Breast epithelium (tissue), 4 donors: Measurements from ENCODE around the gene CRAMP1. TPM values are rescaled to one million over a fixed set of nuclear protein-coding genes. Genes with fewer than 3 reads are reported as not detected.

Experiments used
- DNase-seq, 2 donors: peaks; one replicate each; pipeline ENCODE4 v3.0.0-alpha.2; 2019; ENCODE audit warnings: low spot score in 2 of 2
- H3K27ac ChIP-seq, 2 donors: fragments of 200-600 bp; sonication (generic) in 1 of 2; one replicate each; pipeline ENCODE4 v1.5.1; 2016 to 2019; ENCODE audit warnings: mild to moderate bottlenecking in 1 of 2
- H3K27me3 ChIP-seq, 2 donors: fragments of 200-600 bp; sonication (generic) in 1 of 2; one replicate each; pipeline versions ENCODE4 v1.5.1 to v1.6.0; 2017 to 2019; ENCODE audit warnings: control low read depth in 1 of 2, mild to moderate bottlenecking in 1 of 2
- H3K36me3 ChIP-seq: fragments of 200-600 bp; one replicate; pipeline ENCODE4 v1.5.1; 2019
- H3K4me1 ChIP-seq, 2 donors: fragments of 200-600 bp; sonication (generic); one replicate each; pipeline ENCODE4 v1.5.1; 2016 to 2019; ENCODE audit warnings: control low read depth in 1 of 2
- H3K4me3 ChIP-seq, 3 donors: fragments of 200-600 bp; sonication (generic); 1 replicate in 2 of 3; 2 replicates in 1 of 3; pipeline ENCODE4 v1.5.1; 2016 to 2019; ENCODE audit warnings: mild to moderate bottlenecking in 3 of 3, moderate library complexity in 2 of 3
- H3K9me3 ChIP-seq, 2 donors: fragments of 200-600 bp; sonication (generic) in 1 of 2; one replicate each; pipeline ENCODE4 v1.5.1; 2016 to 2019; ENCODE audit warnings: control low read depth in 1 of 2
- POLR2A ChIP-seq: fragments of 450-650 bp; IDR thresholded peaks from one replicate; pipeline ENCODE4 v1.6.1; 2016; ENCODE audit warnings: antibody characterized with exemption, mild to moderate bottlenecking, moderate library complexity
- POLR2AphosphoS5 ChIP-seq, 3 donors: sonication (generic); formaldehyde crosslinking; IDR thresholded peaks; one replicate each; pipeline ENCODE4 v1.6.1; 2017; ENCODE audit warnings: antibody characterized with exemption in 3 of 3
- intact Hi-C: fragments of 100-400 bp; cut with DNase I; formaldehyde crosslinking; loops from one replicate; pipeline ENCODE4 v1.15.1; 2023; ENCODE audit warnings: low total_unique reads
- total RNA-seq, 3 donors: library from RNA; depleted of rRNA; stranded (reverse); fragments of >200 nt; gene quantifications; one replicate each; pipeline ENCODE4 v1.1.0, GENCODE V29; 2016
- TF ChIP-seq, protein P1 (sequence below), 3 donors: fragments of 450-650 bp; IDR thresholded peaks; one replicate each; pipeline ENCODE4 v1.5.1; 2016 to 2017; ENCODE audit warnings: antibody characterized with exemption in 3 of 3, mild to moderate bottlenecking in 3 of 3, moderate library complexity in 3 of 3

Gene CRAMP1
- total RNA-seq, 3 donors from 2014 or later = 9.6 to 13.8 (median 10.8) TPM

DNA sequence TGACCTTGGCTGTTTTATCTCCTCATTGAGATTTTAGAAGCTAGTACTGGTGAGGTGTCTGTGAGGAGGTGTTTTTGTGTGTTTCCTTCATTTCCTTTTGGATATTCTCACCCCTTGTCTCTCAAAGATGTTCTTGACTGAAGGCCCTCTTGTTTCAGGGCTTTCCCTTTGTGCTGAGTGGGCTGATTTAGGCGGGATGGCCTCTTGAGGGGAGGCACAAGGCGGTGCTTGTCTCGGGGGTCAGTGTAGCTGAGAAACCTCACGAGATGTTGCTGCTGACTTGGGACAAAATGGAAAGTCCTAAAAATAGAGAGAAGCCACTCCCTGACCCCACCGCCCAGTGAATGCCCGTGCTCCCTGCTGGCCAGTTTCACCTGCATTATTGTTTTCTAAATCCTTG is 14.2 kb downstream of the CRAMP1 start:
- intact Hi-C loops = no loop called here
- H3K36me3 ChIP-seq = no peaks in the 10 kb centered on the region
- H3K27me3 ChIP-seq = no peaks in the 10 kb centered on the region
- H3K4me3 ChIP-seq = no peak overlapping the region
- no peaks in the 10 kb centered on the region for H3K9me3 ChIP-seq
- no peak for DNase-seq
- no peaks in the 10 kb centered on the region for H3K4me1 ChIP-seq
- no peak for TF ChIP-seq POLR2A
- TF ChIP-seq, protein P1, sequence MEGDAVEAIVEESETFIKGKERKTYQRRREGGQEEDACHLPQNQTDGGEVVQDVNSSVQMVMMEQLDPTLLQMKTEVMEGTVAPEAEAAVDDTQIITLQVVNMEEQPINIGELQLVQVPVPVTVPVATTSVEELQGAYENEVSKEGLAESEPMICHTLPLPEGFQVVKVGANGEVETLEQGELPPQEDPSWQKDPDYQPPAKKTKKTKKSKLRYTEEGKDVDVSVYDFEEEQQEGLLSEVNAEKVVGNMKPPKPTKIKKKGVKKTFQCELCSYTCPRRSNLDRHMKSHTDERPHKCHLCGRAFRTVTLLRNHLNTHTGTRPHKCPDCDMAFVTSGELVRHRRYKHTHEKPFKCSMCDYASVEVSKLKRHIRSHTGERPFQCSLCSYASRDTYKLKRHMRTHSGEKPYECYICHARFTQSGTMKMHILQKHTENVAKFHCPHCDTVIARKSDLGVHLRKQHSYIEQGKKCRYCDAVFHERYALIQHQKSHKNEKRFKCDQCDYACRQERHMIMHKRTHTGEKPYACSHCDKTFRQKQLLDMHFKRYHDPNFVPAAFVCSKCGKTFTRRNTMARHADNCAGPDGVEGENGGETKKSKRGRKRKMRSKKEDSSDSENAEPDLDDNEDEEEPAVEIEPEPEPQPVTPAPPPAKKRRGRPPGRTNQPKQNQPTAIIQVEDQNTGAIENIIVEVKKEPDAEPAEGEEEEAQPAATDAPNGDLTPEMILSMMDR (IDR thresholded peaks at IDR 0.05) = no peak
- no peak for TF ChIP-seq POLR2AphosphoS5 (IDR thresholded peaks at IDR 0.05)
- H3K27ac ChIP-seq = no peak overlapping the region

- no peak overlapping the region for H3K27ac ChIP-seq
- TF ChIP-seq, protein P1 (IDR thresholded peaks at IDR 0.05) = no peak
- TF ChIP-seq POLR2A = no peak
- TF ChIP-seq POLR2AphosphoS5 (IDR thresholded peaks at IDR 0.05) = no peak
- no peak overlapping the region for H3K4me3 ChIP-seq
- no peaks in the 10 kb centered on the region for H3K9me3 ChIP-seq
- H3K4me1 ChIP-seq = no peaks in the 10 kb centered on the region
- H3K36me3 ChIP-seq = no peaks in the 10 kb centered on the region
- intact Hi-C loops = no loop called here
- H3K27me3 ChIP-seq = no peaks in the 10 kb centered on the region
- DNase-seq = no peak
These were observed 14.6 kb downstream of the CRAMP1 start for GRCh38 chr16:1626776-1627175.

DNA sequence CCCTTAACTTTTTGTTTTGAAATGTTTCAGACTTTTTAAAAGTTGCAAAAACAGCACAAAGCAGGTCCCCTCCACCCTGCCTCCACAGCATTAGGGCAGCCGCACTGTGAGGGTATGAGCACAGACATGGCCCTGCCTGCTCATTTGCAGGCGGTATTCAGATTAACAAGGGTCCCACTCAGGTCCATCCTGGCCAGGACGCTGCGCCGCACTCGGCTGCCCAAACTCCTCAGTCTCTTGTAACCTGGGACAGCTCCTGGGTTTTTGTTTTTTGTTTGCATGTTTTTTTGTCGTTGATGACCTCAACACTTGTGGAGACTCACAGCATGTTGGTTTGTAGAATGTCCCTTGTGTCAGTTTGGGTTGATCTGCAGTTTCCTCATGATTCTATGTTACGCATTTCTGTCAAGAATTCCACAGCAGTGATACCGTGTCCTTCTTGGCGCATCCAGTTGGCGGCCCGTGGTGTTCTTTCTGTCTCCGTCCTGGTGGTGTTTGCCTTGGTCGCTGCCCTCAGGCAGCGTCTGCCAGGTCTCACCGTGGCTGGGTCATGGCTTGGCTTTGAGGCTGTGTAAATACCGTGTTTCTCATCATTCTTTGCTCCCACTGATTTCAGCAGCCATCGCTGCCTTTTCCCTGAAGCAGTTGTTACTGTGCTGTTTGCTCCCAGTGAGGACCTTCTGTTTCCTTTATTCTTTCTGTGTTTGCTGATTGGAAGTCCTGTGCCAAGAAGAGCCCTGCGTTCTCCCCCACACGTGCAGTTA is 18.5 kb downstream of the CRAMP1 start:
- Histone ChIP-seq H3K9me3 (no peaks in the 10 kb centered on the region), H3K36me3 (no peaks in the 10 kb centered on the region), H3K4me3 (no peak overlapping the region), H3K27me3 (no peaks in the 10 kb centered on the region), H3K4me1 (no peaks in the 10 kb centered on the region), H3K27ac (no peak overlapping the region)
- no peak for TF ChIP-seq POLR2AphosphoS5 (IDR thresholded peaks at IDR 0.05)
- intact Hi-C loops = no loop called here
- no peak for DNase-seq

DNA sequence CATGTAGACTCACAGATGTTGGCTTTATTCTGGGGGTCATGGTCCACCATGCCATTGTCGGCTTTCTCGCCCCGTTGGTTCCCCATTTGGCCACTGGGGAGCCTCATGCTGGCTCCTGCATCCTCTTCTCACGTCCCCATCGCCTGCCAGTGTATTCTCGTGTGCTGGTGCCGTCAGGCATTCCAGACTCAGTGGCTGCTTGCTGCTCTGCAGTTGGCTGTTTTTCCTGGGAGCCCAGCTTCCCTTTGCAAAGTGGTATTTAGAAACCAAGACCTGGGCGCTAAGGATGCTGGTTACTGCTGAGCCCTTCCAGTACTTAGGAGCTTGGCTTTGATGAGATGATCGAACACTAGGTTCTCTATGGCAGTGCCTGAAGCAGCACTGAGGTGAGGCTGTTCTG is 19.1 kb downstream of the CRAMP1 start:
- no peak for DNase-seq
- intact Hi-C loops = no loop called here
- no peak overlapping the region for H3K4me3 ChIP-seq
- H3K4me1 ChIP-seq = no peaks in the 10 kb centered on the region
- no peak for TF ChIP-seq POLR2AphosphoS5 (IDR thresholded peaks at IDR 0.05)
- no peak for TF ChIP-seq POLR2A
- TF ChIP-seq, protein P1 (IDR thresholded peaks at IDR 0.05) = no peak
- no peaks in the 10 kb centered on the region for H3K27me3 ChIP-seq
- H3K27ac ChIP-seq = no peak overlapping the region
- no peaks in the 10 kb centered on the region for H3K36me3 ChIP-seq
- no peaks in the 10 kb centered on the region for H3K9me3 ChIP-seq

DNA sequence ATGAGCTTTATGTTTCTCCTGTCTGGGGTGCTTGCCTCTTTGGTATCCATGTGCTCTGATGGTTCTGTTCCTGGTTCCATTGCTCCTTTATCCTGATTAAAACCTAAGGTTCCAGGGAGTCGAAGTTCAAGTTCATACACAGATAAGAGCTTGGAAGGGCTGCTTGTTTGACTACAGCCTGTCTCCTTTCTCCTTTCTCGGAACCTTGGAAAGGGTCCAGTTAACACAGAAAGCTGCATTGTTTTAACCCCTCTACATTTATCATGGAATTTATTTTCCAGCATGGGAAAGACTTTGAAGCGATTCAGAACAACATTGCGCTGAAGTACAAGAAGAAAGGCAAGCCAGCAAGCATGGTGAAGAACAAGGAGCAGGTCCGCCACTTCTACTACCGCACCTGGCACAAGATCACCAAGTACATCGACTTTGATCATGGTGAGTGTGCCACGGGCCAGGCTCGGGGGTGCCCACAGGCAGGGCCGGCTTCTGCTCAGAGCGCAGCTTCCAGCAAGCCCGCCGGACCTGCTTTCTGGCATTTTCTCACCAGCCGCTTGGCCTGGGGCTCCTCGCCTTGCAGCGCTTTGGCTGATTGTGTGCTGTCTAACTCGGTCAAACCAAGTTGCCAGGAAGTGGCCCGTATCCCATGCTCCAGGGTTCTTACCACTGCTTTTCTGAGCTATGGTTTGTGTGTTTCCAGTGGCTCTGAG is 19.9 kb downstream of the CRAMP1 start:
- Histone ChIP-seq H3K27ac (no peak overlapping the region), H3K27me3 (no peaks in the 10 kb centered on the region), H3K4me1 (no peaks in the 10 kb centered on the region), H3K36me3 (no peaks in the 10 kb centered on the region), H3K4me3 (no peak overlapping the region), H3K9me3 (no peaks in the 10 kb centered on the region)
- intact Hi-C loops = no loop called here
- DNase-seq = no peak
- no peak for TF ChIP-seq POLR2A
- no peak for TF ChIP-seq POLR2AphosphoS5 (IDR thresholded peaks at IDR 0.05)
- TF ChIP-seq, protein P1 (IDR thresholded peaks at IDR 0.05) = no peak
